Measurements from ENCODE around the gene HEYL.

DNA sequence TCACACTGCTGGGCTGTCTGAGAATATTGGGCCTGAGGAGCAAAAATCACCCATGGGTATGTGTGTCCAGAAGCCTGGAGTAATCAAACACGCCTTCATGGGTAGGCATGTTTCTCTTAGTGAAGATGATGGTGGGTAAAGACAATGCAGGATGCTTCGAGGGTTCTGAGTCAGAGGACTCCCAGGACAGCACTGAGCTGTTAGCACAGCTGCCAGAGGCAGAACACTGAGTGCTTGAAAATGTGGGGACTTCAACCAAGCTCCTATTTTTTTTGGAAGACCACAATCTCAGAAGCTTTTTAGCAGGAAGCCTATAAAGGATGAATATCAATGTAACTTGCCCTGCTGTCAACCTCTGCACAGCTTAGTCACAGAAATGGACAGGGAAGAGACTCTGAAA is 40.4 kb upstream of the HEYL start:
- TF ChIP-seq CTCF (IDR thresholded peaks at IDR 0.05) (no peak), POLR2A (IDR thresholded peaks at IDR 0.05) (no peak), EP300 (IDR thresholded peaks at IDR 0.05) (no peak)

Measured in tibial nerve (tissue), 4 donors.